HG03045 (cell line): ENCODE data around the gene ZC3H14.

Source experiments
- ATAC-seq: cut with Tn5 transposase; IDR thresholded peaks from one replicate; pipeline ENCODE4 v1.9.1; 2021; ENCODE audit warnings: mild to moderate bottlenecking, moderate library complexity; ENCODE audit not compliant: unreplicated experiment

The ZC3H14 gene

GRCh38 chr14:88605594-88605993 is 42.8 kb downstream of the ZC3H14 start:
- no peak for ATAC-seq

- ATAC-seq: no peak
Observed at GRCh38 chr14:88607829-88608228, 45.0 kb downstream of the ZC3H14 start.

GRCh38 chr14:88611878-88612277 is 49.0 kb downstream of the ZC3H14 start:
- ATAC-seq: no peak

GRCh38 chr14:88612981-88613380 is 50.1 kb downstream of the ZC3H14 start:
- ATAC-seq: no peak

GRCh38 chr14:88613552-88614010 is 50.7 kb downstream of the ZC3H14 start:
- ATAC-seq: no peak

- no peak for ATAC-seq
Observed at GRCh38 chr14:88614218-88614907, 51.5 kb downstream of the ZC3H14 start.

GRCh38 chr14:88616697-88617096 is 53.9 kb downstream of the ZC3H14 start:
- ATAC-seq: no peak

GRCh38 chr14:88617479-88617878 is 54.6 kb downstream of the ZC3H14 start:
- no peak for ATAC-seq

GRCh38 chr14:88618476-88618875 is 55.6 kb downstream of the ZC3H14 start:
- no peak for ATAC-seq

GRCh38 chr14:88621100-88621499 is 58.3 kb downstream of the ZC3H14 start:
- no peak for ATAC-seq

- no peak for ATAC-seq
Observed at GRCh38 chr14:88625671-88626070, 62.8 kb downstream of the ZC3H14 start.

- no peak for ATAC-seq
Observed at GRCh38 chr14:88628033-88628432, 65.2 kb downstream of the ZC3H14 start.

- no peak for ATAC-seq
Observed at GRCh38 chr14:88628462-88628861, 65.6 kb downstream of the ZC3H14 start.

GRCh38 chr14:88630565-88630964 is 67.7 kb downstream of the ZC3H14 start:
- no peak for ATAC-seq

GRCh38 chr14:88631091-88631490 is 68.3 kb downstream of the ZC3H14 start:
- ATAC-seq: no peak

GRCh38 chr14:88632512-88632911 is 69.7 kb downstream of the ZC3H14 start:
- no peak for ATAC-seq

- ATAC-seq: no peak
Observed at GRCh38 chr14:88639221-88639620, 76.4 kb downstream of the ZC3H14 start.

GRCh38 chr14:88660056-88660455 is 97.2 kb downstream of the ZC3H14 start:
- no peak for ATAC-seq

GRCh38 chr14:88667555-88668273 is 104.9 kb downstream of the ZC3H14 start:
- peak; percentile 74 for ATAC-seq

GRCh38 chr14:88668448-88669116 is 105.7 kb downstream of the ZC3H14 start:
- peak; percentile 64 for ATAC-seq

GRCh38 chr14:88669346-88669745 is 106.5 kb downstream of the ZC3H14 start:
- no peak for ATAC-seq
